Astrocyte of the cerebellum (primary cell): ENCODE results near the gene KIAA0930.

Source experiments
- DNase-seq: peaks from one replicate; pipeline ENCODE4 v3.0.0-alpha.2; 2011; ENCODE audit warnings: low read depth
- H3K4me3 ChIP-seq: 2 replicates; pipeline ENCODE4 v1.5.1; 2011; ENCODE audit warnings: mild to moderate bottlenecking, low read depth, low read length, moderate library complexity
- in situ Hi-C: cut with HindIII; loops from 2 replicates; pipeline ENCODE4 v1.10.0; 2017; ENCODE audit warnings: low sequenced_read_pairs
- TF ChIP-seq, protein P1 (sequence below): IDR thresholded peaks from 2 replicates; pipeline ENCODE4 v1.5.1; 2012; ENCODE audit warnings: low read length, low read depth, moderate library complexity, mild to moderate bottlenecking; ENCODE audit errors: missing control alignments

The KIAA0930 gene

DNA sequence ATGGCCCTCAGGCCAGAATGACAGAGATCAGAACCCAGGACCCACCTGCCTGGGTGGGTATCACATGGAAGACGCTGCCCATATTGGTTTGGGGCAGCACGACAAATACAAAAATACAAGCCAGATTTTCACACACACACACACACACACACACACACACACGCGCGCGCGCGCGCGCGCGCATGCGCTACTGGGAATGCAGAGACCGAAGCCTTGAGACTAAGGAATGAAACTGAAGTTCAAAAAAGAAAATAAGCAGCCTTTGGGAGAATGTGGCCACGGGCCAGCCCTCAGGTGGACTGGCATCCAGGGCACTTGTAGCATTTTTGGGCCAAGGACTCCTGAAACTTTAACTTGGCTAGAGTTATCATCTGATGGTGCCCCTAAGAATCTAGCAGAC is 98.3 kb downstream of the KIAA0930 start:
- DNase-seq, result no peak
- in situ Hi-C loops, result no loop called here

More for the DNA sequence above, 98.3 kb downstream of the KIAA0930 start:
- no peak overlapping the region for H3K4me3 ChIP-seq
- TF ChIP-seq, protein P1, sequence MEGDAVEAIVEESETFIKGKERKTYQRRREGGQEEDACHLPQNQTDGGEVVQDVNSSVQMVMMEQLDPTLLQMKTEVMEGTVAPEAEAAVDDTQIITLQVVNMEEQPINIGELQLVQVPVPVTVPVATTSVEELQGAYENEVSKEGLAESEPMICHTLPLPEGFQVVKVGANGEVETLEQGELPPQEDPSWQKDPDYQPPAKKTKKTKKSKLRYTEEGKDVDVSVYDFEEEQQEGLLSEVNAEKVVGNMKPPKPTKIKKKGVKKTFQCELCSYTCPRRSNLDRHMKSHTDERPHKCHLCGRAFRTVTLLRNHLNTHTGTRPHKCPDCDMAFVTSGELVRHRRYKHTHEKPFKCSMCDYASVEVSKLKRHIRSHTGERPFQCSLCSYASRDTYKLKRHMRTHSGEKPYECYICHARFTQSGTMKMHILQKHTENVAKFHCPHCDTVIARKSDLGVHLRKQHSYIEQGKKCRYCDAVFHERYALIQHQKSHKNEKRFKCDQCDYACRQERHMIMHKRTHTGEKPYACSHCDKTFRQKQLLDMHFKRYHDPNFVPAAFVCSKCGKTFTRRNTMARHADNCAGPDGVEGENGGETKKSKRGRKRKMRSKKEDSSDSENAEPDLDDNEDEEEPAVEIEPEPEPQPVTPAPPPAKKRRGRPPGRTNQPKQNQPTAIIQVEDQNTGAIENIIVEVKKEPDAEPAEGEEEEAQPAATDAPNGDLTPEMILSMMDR, result no peak
